GM18508 (cell line): ENCODE data around the gene APC2.
"Not testable (repeated sequence)": the region's sequence is repeated elsewhere in the genome, so short reads cannot be mapped to it uniquely, and the experiment has no call there.

Source experiments
- ATAC-seq: cut with Tn5 transposase; IDR thresholded peaks from one replicate; pipeline ENCODE4 v1.9.1; 2021; ENCODE audit warnings: moderate number of reproducible peaks; ENCODE audit not compliant: insufficient read depth, unreplicated experiment

APC2 gene

DNA sequence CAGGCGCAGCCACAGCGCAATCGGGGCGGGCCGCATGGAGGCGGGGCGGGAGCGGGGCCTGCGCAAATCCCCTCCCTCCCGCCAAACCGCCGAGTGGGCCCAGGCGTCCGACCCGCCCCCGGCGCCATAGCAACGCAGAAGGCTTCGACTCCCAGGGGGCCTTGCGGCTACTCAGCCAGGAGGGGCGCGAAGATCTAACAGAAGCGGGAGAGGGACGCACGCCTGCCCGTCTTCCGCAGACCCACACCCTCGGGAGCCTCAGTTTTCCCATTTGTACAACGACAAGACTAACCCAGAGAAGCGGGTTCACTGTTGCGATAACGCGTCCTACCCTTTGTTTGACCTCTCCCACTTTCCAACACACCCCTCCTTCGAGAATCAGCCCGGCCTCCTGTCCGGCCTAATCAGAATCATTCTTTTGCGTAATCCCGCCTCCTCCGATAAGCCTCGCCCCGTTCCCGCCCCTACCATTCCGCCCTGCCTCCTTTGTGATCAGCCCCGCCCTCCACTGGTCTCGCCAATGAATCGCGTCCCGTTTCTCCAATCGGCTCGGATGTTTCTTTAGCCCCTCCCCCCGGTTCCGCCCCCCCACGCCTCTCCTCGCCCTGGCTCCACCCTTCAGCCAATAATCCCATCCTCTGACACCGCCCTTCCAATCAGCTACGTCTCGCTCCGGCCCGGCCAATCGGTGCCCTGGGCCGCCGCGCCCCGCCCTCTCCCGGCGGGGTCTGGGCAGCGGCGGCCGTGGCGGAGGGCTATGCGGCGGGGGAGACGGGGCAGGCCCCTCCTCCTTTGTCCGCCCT, 40.6 kb downstream of the APC2 start, which contains the start of gene PCSK4:
PCSK4 (minus strand) TSS at position 40 of the 803 bp plus-strand sequence; CDS start at position 36, 4 bp downstream.
- ATAC-seq: peak; percentile 51

DNA sequence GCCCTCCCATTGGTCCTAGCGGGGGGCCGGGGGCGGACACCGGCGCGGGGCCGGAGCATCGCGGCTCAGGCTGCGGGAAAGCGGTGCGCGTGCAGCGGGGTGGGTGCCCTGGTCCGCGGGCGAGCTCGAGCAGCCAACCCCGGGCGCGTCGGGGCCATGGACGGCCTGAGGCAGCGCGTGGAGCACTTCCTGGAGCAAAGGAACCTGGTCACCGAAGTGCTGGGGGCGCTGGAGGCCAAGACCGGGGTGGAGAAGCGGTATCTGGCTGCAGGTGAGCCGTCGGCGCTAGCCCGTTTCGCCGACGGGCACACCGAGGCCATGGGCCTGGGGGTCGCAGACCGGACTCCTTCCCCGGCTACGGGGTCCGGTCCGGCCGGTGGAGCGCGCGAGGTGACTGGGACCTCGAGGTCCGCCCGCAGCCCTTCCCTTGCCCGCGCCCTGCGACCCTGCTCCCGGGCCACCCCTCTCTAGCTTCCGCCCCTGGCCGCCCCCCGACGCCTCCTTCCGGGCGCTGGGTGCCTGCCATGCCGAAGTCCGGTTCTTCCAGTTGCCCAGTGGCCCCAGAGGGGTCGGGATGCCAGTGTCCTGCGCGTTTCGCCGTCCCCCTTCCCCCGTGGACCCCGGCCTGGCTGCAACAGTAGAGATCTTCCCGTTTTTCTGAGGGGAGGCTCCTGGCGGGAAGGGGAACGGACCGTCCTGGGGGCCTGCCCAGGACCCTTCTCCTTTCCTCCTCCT, 41.4 kb downstream of the APC2 start, which contains the start of gene REEP6:
REEP6 (plus strand) TSS at position 68 of the 735 bp plus-strand sequence; CDS start at position 157, 89 bp downstream.
- ATAC-seq: no peak

- ATAC-seq: no peak
These were observed 41.9 kb downstream of the APC2 start for GRCh38 chr19:1491849-1492170.

DNA sequence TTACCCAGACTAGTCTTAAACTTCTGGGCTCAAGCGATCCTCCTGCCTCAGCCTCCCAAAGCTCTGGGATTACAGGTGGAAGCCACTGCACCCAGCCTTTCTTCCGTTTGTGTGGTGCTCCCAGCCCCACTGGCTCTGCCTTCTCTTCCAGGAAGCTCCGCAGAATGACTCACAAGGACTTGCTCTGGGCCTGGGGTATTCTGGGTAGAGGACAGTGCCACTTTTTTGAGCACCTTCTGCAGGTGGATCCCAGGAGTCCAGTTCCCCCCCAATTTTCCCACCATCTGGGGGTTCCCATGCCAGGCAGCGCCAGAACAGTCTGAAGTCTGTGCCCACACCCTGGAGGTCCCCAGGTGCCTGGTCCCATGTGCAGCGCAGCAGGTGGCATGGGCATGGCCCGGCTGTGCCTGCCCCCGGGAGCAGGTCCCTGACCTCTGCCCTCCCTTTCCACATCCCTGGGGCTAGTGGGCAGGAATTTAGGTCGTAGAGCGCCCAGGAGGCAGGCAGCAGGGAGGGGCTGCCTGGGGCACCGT, 42.6 kb downstream of the APC2 start:
- no peak for ATAC-seq

- no peak for ATAC-seq
These were observed 44.3 kb downstream of the APC2 start for GRCh38 chr19:1494115-1494815.

- ATAC-seq: no peak
These were observed 45.3 kb downstream of the APC2 start for GRCh38 chr19:1495051-1495798.

DNA sequence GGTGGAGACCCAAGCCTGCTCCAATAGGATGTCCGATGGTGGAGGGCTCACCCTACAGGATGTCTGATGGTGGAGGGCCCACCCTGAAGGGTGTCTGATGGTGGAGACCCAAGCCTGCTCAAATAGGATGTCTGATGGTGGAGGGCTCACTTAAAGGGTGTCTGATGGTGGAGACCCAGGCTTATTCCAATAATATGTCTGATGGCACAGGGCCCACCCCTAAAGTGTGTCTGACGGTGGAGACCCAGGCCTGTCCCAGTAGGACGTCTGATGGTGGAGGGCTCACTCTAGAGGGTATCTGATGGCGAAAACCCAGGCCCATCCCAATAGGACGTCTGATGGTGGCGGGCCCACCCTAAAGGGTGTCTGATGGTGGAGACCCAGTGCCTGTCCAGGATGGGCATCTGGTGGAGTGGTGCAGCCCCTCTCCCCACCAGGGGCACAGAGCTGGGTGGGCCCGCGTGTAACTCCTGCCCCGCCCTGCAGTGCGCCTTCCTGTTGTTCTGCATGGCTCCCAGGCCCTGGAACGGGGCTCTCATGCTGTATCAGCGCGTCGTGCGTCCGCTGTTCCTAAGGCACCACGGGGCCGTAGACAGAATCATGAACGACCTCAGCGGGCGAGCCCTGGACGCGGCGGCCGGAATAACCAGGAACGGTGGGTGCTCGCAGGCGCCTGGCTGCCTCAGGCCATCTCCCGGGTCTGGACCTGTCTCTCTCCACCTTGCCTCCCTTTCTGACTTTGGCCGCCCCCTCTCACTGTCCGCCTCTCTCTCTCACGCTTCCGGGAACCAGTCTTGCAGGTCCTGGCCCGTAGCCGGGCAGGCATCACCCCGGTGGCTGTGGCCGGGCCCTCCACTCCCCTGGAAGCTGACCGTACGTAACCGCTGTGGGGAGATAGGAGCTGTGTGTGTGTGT, 46.1 kb downstream of the APC2 start:
- ATAC-seq: no peak

DNA sequence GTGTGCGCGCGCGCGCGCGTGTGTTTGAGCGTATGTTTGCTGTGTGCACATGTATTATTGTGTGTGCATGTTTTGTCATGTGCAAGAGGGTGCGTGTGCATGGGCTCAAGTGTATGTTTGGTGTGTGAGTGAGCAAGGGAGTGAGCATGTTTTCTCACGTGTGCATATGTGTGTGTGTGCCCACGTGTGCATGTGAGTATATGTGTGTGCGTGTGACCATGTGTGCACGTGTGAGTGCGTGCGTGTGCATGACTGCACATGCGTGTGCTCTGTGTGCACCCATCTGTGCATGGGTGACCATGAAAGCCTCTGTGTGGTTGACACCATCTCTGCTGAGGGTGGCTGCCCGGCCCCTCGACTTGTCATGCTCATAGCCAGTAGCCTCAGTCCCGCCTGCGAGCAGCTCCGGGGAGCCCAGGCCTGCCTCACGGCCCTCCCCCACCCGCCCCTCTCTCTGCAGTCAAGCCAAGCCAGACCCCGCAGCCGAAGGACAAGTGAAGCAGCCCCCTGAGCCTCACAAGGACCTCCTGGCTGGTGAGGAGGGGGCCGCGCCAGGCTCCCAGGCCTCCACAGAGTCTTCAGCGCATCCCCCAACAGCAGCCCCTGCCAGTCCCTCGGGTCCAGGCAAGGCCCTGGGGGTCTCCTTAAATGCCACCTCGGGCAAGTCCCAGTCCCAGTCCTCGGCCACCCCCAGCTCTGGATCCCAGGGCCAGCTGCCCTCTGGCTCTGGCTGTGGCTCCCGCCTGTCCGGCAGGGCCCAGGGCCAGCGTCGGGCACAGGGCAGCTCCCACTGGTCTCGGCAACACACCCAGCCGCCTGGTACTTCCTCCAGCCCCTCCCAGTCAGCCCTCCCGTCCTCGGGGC, 47.0 kb downstream of the APC2 start:
- ATAC-seq: no peak

GRCh38 chr19:1497578-1498235, 47.8 kb downstream of the APC2 start:
- no peak for ATAC-seq

- not testable (repeated sequence) for ATAC-seq
These were observed 49.3 kb downstream of the APC2 start for GRCh38 chr19:1499231-1499630.

GRCh38 chr19:1501200-1501595, 51.3 kb downstream of the APC2 start:
- ATAC-seq: no peak

DNA sequence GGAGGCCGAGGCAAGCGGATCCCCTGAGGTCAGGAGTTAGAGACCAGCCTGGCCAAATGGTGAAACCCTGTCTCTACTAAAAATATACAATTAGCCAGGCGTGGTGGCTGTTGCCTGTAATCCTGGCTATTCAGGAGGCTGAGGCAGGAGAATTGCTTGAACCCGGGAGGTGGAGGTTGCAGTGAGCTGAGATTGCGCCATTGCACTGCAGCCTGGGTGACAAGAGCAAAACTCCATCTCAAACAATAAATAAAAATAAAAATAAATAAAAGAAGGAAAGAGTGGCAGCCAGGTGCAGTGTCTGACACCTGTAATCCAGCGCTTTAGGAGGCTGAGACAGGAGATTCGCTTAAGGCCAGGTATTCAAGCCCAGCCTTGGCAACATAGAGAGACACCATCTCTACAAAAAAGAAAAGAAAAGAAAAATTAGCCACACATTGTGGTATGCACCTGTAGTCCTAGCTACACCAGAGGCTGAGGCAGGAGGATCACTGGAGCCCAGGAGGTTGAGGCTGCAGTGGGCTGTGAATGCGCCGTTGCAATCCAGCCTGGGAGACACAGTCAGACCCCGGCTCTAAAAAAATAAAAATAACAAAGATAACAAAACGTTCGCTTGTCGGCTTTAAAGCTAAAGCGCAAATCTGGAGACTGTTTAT, 52.6 kb downstream of the APC2 start:
- ATAC-seq: no peak

- ATAC-seq: no peak
These were observed 53.4 kb downstream of the APC2 start for GRCh38 chr19:1503089-1503924.

- no peak for ATAC-seq
These were observed 54.2 kb downstream of the APC2 start for GRCh38 chr19:1503925-1504773.

DNA sequence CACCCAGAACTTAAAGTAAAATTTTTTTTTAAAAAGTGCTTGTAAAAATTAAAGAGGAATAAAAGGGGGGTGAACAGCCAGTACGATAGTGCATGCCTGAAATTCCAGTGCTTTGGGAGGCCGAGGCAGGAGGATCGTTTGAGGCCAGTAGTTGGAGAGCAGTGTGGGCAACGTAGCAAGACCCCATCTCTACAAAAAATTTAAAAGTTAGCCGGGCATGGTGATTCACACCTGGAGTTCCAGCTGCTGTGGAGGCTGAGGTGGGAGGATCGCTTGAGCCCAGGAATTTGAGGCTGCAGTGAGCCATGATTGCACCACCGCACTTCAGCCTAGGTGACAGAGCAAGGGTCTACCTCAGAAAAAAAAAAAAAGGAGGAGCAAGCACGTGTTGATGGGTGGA, 55.1 kb downstream of the APC2 start:
- no peak for ATAC-seq
